Left cardiac atrium (tissue), 4 donors: ENCODE data around the gene CARD11. TPM values are rescaled to one million over a fixed set of nuclear protein-coding genes. Genes with fewer than 3 reads are reported as not detected.
"Not testable (repeated sequence)": the region's sequence is repeated elsewhere in the genome, so short reads cannot be mapped to it uniquely, and the experiment has no call there.

Experiments used
- ATAC-seq, 2 donors: fragments of 200-7000 bp; cut with Tn5 transposase; one replicate each; pipeline ENCODE4 v1.9.1; 2020; ENCODE audit warnings: mild to moderate bottlenecking in 2 of 2, moderate library complexity in 2 of 2
- DNase-seq: peaks from one replicate; pipeline ENCODE4 v3.0.0-alpha.2; 2020
- intact Hi-C, 2 donors: fragments of 100-400 bp; cut with DNase I; formaldehyde crosslinking; loops; one replicate each; pipeline versions ENCODE4 v1.14.1 to v1.15.1; 2022 to 2023
- total RNA-seq, 2 donors: library from RNA; stranded (reverse); fragmentation: NEBNext Ultra II Directional; extraction: Animal tissue kit (Norgen Biotek cat#: 25700); gene quantifications; one replicate each; pipeline ENCODE4 v1.2.1, GENCODE V29; 2021
- donor health status: DM: no; HTN: yes; CAD: no.
- donor health status: DM: no; HTN: yes; CAD: no; lungs with severe emphysema.
- donor health status: DM: yes; HTN: yes; CAD: no.
- donor health status: Dilated cardiomyopathy.

Gene CARD11
- total RNA-seq, 2 donors from 2014 or later, result 0.42 to 1.3 TPM

- ATAC-seq (no peak), DNase-seq (no peak)
- intact Hi-C loops, result no loop called here
Observed at GRCh38 chr7:3067193-3067592, 23.5 kb upstream of the CARD11 start.

- intact Hi-C loops, result no loop called here
- ATAC-seq, result no peak
- no peak for DNase-seq
Observed at GRCh38 chr7:3066506-3066905, 22.8 kb upstream of the CARD11 start.

GRCh38 chr7:3065724-3066143 is 22.1 kb upstream of the CARD11 start:
- intact Hi-C loops, result no loop called here
- ATAC-seq, result peak in 1 of 2 donors; percentile 41
- peak; percentile 36 for DNase-seq

GRCh38 chr7:3064067-3064466 is 20.4 kb upstream of the CARD11 start:
- intact Hi-C loops, result no loop called here
- ATAC-seq, result no peak
- DNase-seq, result no peak

- peak in 1 of 2 donors; percentile 44 for ATAC-seq
- DNase-seq, result no peak
- intact Hi-C loops, result no loop called here
Observed at GRCh38 chr7:3063016-3063753, 19.5 kb upstream of the CARD11 start.

- intact Hi-C loops, result no loop called here
- DNase-seq, result no peak
- ATAC-seq, result no peak
Observed at GRCh38 chr7:3057066-3057420, 13.4 kb upstream of the CARD11 start.

- intact Hi-C loops, result no loop called here
- ATAC-seq, result no peak
- DNase-seq, result no peak
Observed at GRCh38 chr7:3056234-3057065, 12.8 kb upstream of the CARD11 start.

- DNase-seq (no peak), ATAC-seq (no peak)
Observed at GRCh38 chr7:3055626-3056025, 12.0 kb upstream of the CARD11 start.

GRCh38 chr7:3042861-3043489 is 692 bp downstream of the CARD11 start:
- DNase-seq (no peak), ATAC-seq (peak; percentile 27 to 60)
- intact Hi-C loops, result no loop called here

More at GRCh38 chr7:3055626-3056025, 12.0 kb upstream of the CARD11 start:
- intact Hi-C loops, result no loop called here

- intact Hi-C loops, result no loop called here
- no peak for DNase-seq
Observed at GRCh38 chr7:3041986-3042675, 1.5 kb downstream of the CARD11 start.

GRCh38 chr7:3039787-3040186 is 3.9 kb downstream of the CARD11 start:
- DNase-seq, result no peak
- intact Hi-C loops, result no loop called here
- ATAC-seq, result no peak

More at GRCh38 chr7:3041986-3042675, 1.5 kb downstream of the CARD11 start:
- ATAC-seq, result no peak

- intact Hi-C loops, ATAC-seq, DNase-seq: not testable (repeated sequence)
Observed at GRCh38 chr7:3038011-3038410, 5.7 kb downstream of the CARD11 start.

GRCh38 chr7:3037259-3037658 is 6.4 kb downstream of the CARD11 start:
- intact Hi-C loops, result no loop called here
- ATAC-seq (no peak), DNase-seq (no peak)

GRCh38 chr7:3034591-3035150 is 9.0 kb downstream of the CARD11 start:
- intact Hi-C loops, result no loop called here
- no peak for DNase-seq
- no peak for ATAC-seq

GRCh38 chr7:3033581-3033980 is 10.1 kb downstream of the CARD11 start:
- DNase-seq, result no peak
- intact Hi-C loops, result no loop called here
- ATAC-seq, result no peak

- ATAC-seq, result no peak
- intact Hi-C loops, result no loop called here
- no peak for DNase-seq
Observed at GRCh38 chr7:3033136-3033535, 10.5 kb downstream of the CARD11 start.

GRCh38 chr7:3032256-3032655 is 11.4 kb downstream of the CARD11 start:
- no peak for DNase-seq
- no peak for ATAC-seq
- intact Hi-C loops, result no loop called here

- intact Hi-C loops, result no loop called here
- no peak for ATAC-seq
- DNase-seq, result no peak
Observed at GRCh38 chr7:3029138-3029537, 14.5 kb downstream of the CARD11 start.

GRCh38 chr7:3028758-3029093 is 14.9 kb downstream of the CARD11 start:
- ATAC-seq (no peak), DNase-seq (no peak)
- intact Hi-C loops, result no loop called here
